GM19372 (cell line): Measurements from ENCODE around the gene ZBED4.
"Not testable (repeated sequence)": the region's sequence is repeated elsewhere in the genome, so short reads cannot be mapped to it uniquely, and the experiment has no call there.

Experiments
- ATAC-seq: cut with Tn5 transposase; IDR thresholded peaks from one replicate; pipeline ENCODE4 v1.9.1; 2021; ENCODE audit warnings: mild to moderate bottlenecking, low read depth, moderate library complexity; ENCODE audit not compliant: unreplicated experiment

Gene ZBED4

GRCh38 chr22:49826603-49827270 lies 26.9 kb upstream of the ZBED4 start:
- no peak for ATAC-seq

GRCh38 chr22:49827271-49827852 lies 26.3 kb upstream of the ZBED4 start:
- no peak for ATAC-seq

- ATAC-seq: no peak
Observed at GRCh38 chr22:49827853-49828598, 25.6 kb upstream of the ZBED4 start, which contains the start of gene BRD1. TSS of gene BRD1 (minus strand) at chr22:49827873. CDS start at chr22:49824317, 3,556 bp downstream.

GRCh38 chr22:49828599-49828965 lies 25.1 kb upstream of the ZBED4 start:
- ATAC-seq: no peak

GRCh38 chr22:49829044-49829853 lies 24.4 kb upstream of the ZBED4 start:
- ATAC-seq: no peak

- ATAC-seq: no peak
Observed at GRCh38 chr22:49833340-49834007, 20.2 kb upstream of the ZBED4 start.

GRCh38 chr22:49838771-49839717 lies 14.6 kb upstream of the ZBED4 start:
- ATAC-seq: no peak

- no peak for ATAC-seq
Observed at GRCh38 chr22:49845241-49845640, 8.4 kb upstream of the ZBED4 start.

GRCh38 chr22:49845666-49846459 lies 7.8 kb upstream of the ZBED4 start:
- ATAC-seq: no peak

GRCh38 chr22:49847751-49848689 lies 5.6 kb upstream of the ZBED4 start:
- ATAC-seq: no peak

GRCh38 chr22:49848690-49849160 lies 4.9 kb upstream of the ZBED4 start:
- no peak for ATAC-seq

- ATAC-seq: no peak
Observed at GRCh38 chr22:49849161-49850020, 4.3 kb upstream of the ZBED4 start.

GRCh38 chr22:49850021-49850911 lies 3.4 kb upstream of the ZBED4 start:
- ATAC-seq: no peak

GRCh38 chr22:49850959-49851802 lies 2.5 kb upstream of the ZBED4 start:
- no peak for ATAC-seq

- ATAC-seq: not testable (repeated sequence)
Observed at GRCh38 chr22:49852568-49852897, 1.1 kb upstream of the ZBED4 start.
